ENCODE results near the gene CAMTA1. TPM values are rescaled to one million over a fixed set of nuclear protein-coding genes. Genes with fewer than 3 reads are reported as not detected.

The CAMTA1 gene
- total RNA-seq, 2 donors from 2014 or later = 109 to 128 TPM

- ATAC-seq (no peak), DNase-seq (no peak)
- intact Hi-C loops (cut with DNase I) = no loop called here
These were observed 265.8 kb downstream of the CAMTA1 start for GRCh38 chr1:7050751-7051665.

- intact Hi-C loops (cut with DNase I) = no loop called here
- no peak for DNase-seq
- no peak for ATAC-seq
These were observed 267.4 kb downstream of the CAMTA1 start for GRCh38 chr1:7052701-7053100.

- intact Hi-C loops (cut with DNase I) = loop anchor here in 1 of 2 donors (10.0 kb wide), 1 partner anchor 336 kb away; no protein-coding TSS in a partner anchor
- ATAC-seq = no peak
These were observed 275.5 kb downstream of the CAMTA1 start for GRCh38 chr1:7060745-7061144.

GRCh38 chr1:7062346-7063061 lies 277.2 kb downstream of the CAMTA1 start:
- intact Hi-C loops (cut with DNase I) = loop anchor here in 1 of 2 donors (10.0 kb wide), 1 partner anchor 338 kb away; no protein-coding TSS in a partner anchor
- ATAC-seq (no peak), DNase-seq (no peak)

More at GRCh38 chr1:7060745-7061144, 275.5 kb downstream of the CAMTA1 start:
- DNase-seq = no peak

- no peak for DNase-seq
- ATAC-seq = no peak
- intact Hi-C loops (cut with DNase I) = loop anchor here in 1 of 2 donors (10.0 kb wide), 1 partner anchor 339 kb away; no protein-coding TSS in a partner anchor
These were observed 278.7 kb downstream of the CAMTA1 start for GRCh38 chr1:7063981-7064380.

- no peak for DNase-seq
- ATAC-seq = no peak
- intact Hi-C loops (cut with DNase I) = loop anchor here in 1 of 2 donors (10.0 kb wide), 1 partner anchor 344 kb away; no protein-coding TSS in a partner anchor
These were observed 283.3 kb downstream of the CAMTA1 start for GRCh38 chr1:7068552-7068951.

GRCh38 chr1:7069931-7070330 lies 284.7 kb downstream of the CAMTA1 start:
- peak; percentile 50 to 73 for ATAC-seq

GRCh38 chr1:7070389-7071029 lies 285.3 kb downstream of the CAMTA1 start:
- intact Hi-C loops (cut with DNase I) = loop anchor here in 1 of 2 donors (2.0 to 5.0 kb wide), 2 partner anchors 278 to 350 kb away; no protein-coding TSS in a partner anchor
- peak; percentile 87 to 93 for ATAC-seq
- DNase-seq = peak; percentile 70

More at GRCh38 chr1:7069931-7070330, 284.7 kb downstream of the CAMTA1 start:
- intact Hi-C loops (cut with DNase I) = loop anchor here (2.0 to 10.0 kb wide), 3 partner anchors 278 to 349 kb away; no protein-coding TSS in a partner anchor
- DNase-seq = no peak

- intact Hi-C loops (cut with DNase I) = no loop called here
- no peak for ATAC-seq
- no peak for DNase-seq
These were observed 290.9 kb downstream of the CAMTA1 start for GRCh38 chr1:7076117-7076516.

GRCh38 chr1:7076572-7076971 lies 291.3 kb downstream of the CAMTA1 start:
- ATAC-seq = no peak
- no peak for DNase-seq
- intact Hi-C loops (cut with DNase I) = no loop called here

- DNase-seq (no peak), ATAC-seq (no peak)
- intact Hi-C loops (cut with DNase I) = no loop called here
These were observed 291.9 kb downstream of the CAMTA1 start for GRCh38 chr1:7077136-7077535.

GRCh38 chr1:7077970-7078369 lies 292.7 kb downstream of the CAMTA1 start:
- ATAC-seq = no peak
- no peak for DNase-seq
- intact Hi-C loops (cut with DNase I) = no loop called here

- ATAC-seq (no peak), DNase-seq (no peak)
- intact Hi-C loops (cut with DNase I) = no loop called here
These were observed 294.4 kb downstream of the CAMTA1 start for GRCh38 chr1:7079637-7080036.

GRCh38 chr1:7084232-7084894 lies 299.1 kb downstream of the CAMTA1 start:
- ATAC-seq = no peak
- DNase-seq = no peak
- intact Hi-C loops (cut with DNase I) = no loop called here

- intact Hi-C loops (cut with DNase I) = no loop called here
- ATAC-seq (no peak), DNase-seq (no peak)
These were observed 300.3 kb downstream of the CAMTA1 start for GRCh38 chr1:7085521-7085920.

- DNase-seq = no peak
- ATAC-seq = no peak
- intact Hi-C loops (cut with DNase I) = no loop called here
These were observed 300.9 kb downstream of the CAMTA1 start for GRCh38 chr1:7086106-7086505.

GRCh38 chr1:7087888-7088287 lies 302.6 kb downstream of the CAMTA1 start:
- intact Hi-C loops (cut with DNase I) = no loop called here
- no peak for ATAC-seq
- DNase-seq = no peak

GRCh38 chr1:7089497-7089896 lies 304.2 kb downstream of the CAMTA1 start:
- ATAC-seq (no peak), DNase-seq (no peak)
- intact Hi-C loops (cut with DNase I) = no loop called here

- intact Hi-C loops (cut with DNase I) = no loop called here
- ATAC-seq (no peak), DNase-seq (no peak)
These were observed 308.0 kb downstream of the CAMTA1 start for GRCh38 chr1:7093297-7093696.
